Right atrium auricular region (tissue), 2 donors: ENCODE data around the gene PALD1. TPM values are rescaled to one million over a fixed set of nuclear protein-coding genes. Genes with fewer than 3 reads are reported as not detected.

Experiments
- DNase-seq: peaks from one replicate; pipeline ENCODE4 v3.0.0-alpha.2; 2019; ENCODE audit warnings: low spot score
- H3K27ac ChIP-seq, 2 donors: fragments of 200-600 bp; sonication (generic); 1 replicate in 1 of 2; 2 replicates in 1 of 2; pipeline ENCODE4 v1.5.1; 2016 to 2019
- H3K27me3 ChIP-seq, 2 donors: fragments of 200-600 bp; sonication (generic); one replicate each; pipeline versions ENCODE4 v1.5.1 to v1.6.0; 2017 to 2019
- H3K36me3 ChIP-seq: fragments of 200-600 bp; sonication (generic); one replicate; pipeline ENCODE4 v1.5.1; 2016
- H3K4me1 ChIP-seq, 2 donors: fragments of 200-600 bp; sonication (generic); one replicate each; pipeline versions ENCODE4 v1.5.1 to v1.6.0; 2017 to 2019
- H3K4me3 ChIP-seq, 2 donors: fragments of 200-600 bp; sonication (generic); 1 replicate in 1 of 2; 2 replicates in 1 of 2; pipeline ENCODE4 v1.5.1; 2017 to 2019; ENCODE audit warnings: mild to moderate bottlenecking in 1 of 2, moderate library complexity in 1 of 2
- H3K9me3 ChIP-seq, 2 donors: fragments of 200-600 bp; sonication (generic); one replicate each; pipeline ENCODE4 v1.5.1; 2019
- CTCF ChIP-seq, 2 donors: fragments of 200-600 bp; sonication (generic); IDR thresholded peaks; one replicate each; pipeline ENCODE4 v1.5.1; 2019; ENCODE audit warnings: antibody characterized with exemption in 2 of 2
- total RNA-seq, 2 donors: library from RNA; depleted of rRNA; stranded (reverse); fragments of >200 nt; gene quantifications; one replicate each; pipeline ENCODE4 v1.1.0, GENCODE V29; 2016

Gene PALD1
- total RNA-seq, 2 donors from 2014 or later = 4.9 to 8.5 TPM

GRCh38 chr10:70615784-70616522 is 137.4 kb downstream of the PALD1 start:
- H3K9me3 ChIP-seq = peaks cover 0 to 7% of the 10 kb centered on the region in 2 donors
- no peak for TF ChIP-seq CTCF (IDR thresholded peaks at IDR 0.05)
- no peaks in the 10 kb centered on the region for H3K36me3 ChIP-seq
- H3K27me3 ChIP-seq = no peaks in the 10 kb centered on the region
- no peak overlapping the region for H3K27ac ChIP-seq
- DNase-seq = no peak
- H3K4me1 ChIP-seq = no peaks in the 10 kb centered on the region
- H3K4me3 ChIP-seq = no peak overlapping the region

GRCh38 chr10:70616761-70617160 is 138.2 kb downstream of the PALD1 start:
- Histone ChIP-seq H3K4me3 (no peak overlapping the region), H3K9me3 (peaks cover 0 to 7% of the 10 kb centered on the region in 2 donors), H3K36me3 (no peaks in the 10 kb centered on the region), H3K27me3 (no peaks in the 10 kb centered on the region), H3K4me1 (no peaks in the 10 kb centered on the region), H3K27ac (no peak overlapping the region)
- no peak for DNase-seq
- no peak for TF ChIP-seq CTCF (IDR thresholded peaks at IDR 0.05)

Other genes starting within 250 kb of the PALD1 start
- 10 to 100 TPM; 48.0 to 69.2 TPM for gene PPA1, start 245.3 kb upstream of the PALD1 start, total RNA-seq
- gene NPFFR1, start 194.8 kb upstream of the PALD1 start, total RNA-seq = under 1 TPM in 1 of 2 donors, not detected in 1; 0.47 TPM
- 10 to 100 TPM; 18.9 to 65.0 TPM for gene LRRC20, start 96.1 kb upstream of the PALD1 start, total RNA-seq
- 100 to 1,000 TPM in 1 of 2 donors, 10 to 100 TPM in 1; 90.0 to 116 TPM for gene EIF4EBP2, start 74.6 kb upstream of the PALD1 start, total RNA-seq
- not detected for gene NODAL, start 37.1 kb upstream of the PALD1 start, total RNA-seq
- gene PRF1, start 124.0 kb downstream of the PALD1 start, total RNA-seq = 1 to 10 TPM; 1.1 to 1.4 TPM
- not detected for gene ADAMTS14, start 193.7 kb downstream of the PALD1 start, total RNA-seq